D721Med (cell line): ENCODE measurements around the gene RGS11.

Source experiments
- DNase-seq: peaks from one replicate; pipeline ENCODE4 v3.0.0; 2011; ENCODE audit warnings: low spot score; ENCODE audit not compliant: insufficient read length
- FAIRE-seq: peaks from 2 replicates; lab custom pipeline; 2011; peaks lifted over from hg19 to GRCh38; lab: Jason Lieb, UNC
- TF ChIP-seq, protein P1 (sequence below): IDR thresholded peaks from 2 replicates; pipeline ENCODE4 v1.5.1; 2012; ENCODE audit warnings: mild to moderate bottlenecking, control low read depth; ENCODE audit not compliant: insufficient read depth; ENCODE audit errors: missing control alignments

RGS11 gene

DNA sequence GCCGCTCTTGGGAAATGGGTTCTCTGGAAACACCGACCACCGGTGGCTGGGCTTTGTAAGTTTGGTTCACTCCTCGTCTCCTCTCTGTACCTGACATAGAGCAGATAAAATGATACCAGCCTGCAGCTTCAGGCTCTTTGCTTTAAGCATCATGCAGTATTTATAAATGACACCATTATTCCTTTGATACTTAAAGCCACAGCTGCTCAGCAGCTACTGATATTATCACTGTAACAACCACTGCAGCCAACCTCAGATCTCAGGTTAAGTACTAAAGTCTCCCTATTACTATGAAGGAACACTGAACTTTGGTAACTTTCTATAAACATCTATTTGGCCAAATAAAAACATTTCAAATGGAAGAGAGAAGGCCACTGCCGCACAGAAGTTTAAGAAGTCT, 41.8 kb upstream of the RGS11 start:
- no peak for FAIRE-seq
- DNase-seq: no peak

DNA sequence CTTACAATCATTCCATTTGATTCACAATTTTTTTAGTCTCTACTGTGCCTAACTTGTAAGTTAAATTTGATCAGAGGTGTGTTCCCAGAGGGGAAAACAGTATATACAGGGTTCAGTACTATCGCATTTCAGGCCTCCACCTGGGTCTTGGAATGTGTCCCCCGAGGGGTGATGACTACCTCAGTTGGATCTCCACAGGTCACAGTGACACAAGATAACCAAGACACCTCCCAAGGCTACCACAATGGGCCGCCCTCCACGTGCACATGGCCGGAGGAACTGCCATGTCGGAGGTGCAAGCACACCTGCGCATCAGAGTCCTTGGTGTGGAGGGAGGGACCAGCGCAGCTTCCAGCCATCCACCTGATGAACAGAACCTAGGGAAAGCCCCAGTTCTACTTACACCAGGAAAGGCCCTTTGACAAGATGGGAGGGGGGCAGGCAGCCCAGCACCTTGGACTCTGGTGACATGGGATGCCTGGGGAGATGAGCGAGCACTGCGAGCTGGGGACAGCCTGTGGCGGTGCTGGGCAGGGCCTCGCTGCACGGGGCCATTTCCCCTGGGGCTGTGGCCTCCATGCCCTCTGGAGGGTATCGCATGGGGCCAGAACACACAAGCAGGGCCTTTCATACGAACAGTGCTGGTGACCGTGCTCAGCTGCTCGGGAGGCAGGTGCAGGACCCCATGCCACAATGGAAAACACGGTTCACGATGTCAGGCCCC, 41.2 kb upstream of the RGS11 start:
- TF ChIP-seq, protein P1, sequence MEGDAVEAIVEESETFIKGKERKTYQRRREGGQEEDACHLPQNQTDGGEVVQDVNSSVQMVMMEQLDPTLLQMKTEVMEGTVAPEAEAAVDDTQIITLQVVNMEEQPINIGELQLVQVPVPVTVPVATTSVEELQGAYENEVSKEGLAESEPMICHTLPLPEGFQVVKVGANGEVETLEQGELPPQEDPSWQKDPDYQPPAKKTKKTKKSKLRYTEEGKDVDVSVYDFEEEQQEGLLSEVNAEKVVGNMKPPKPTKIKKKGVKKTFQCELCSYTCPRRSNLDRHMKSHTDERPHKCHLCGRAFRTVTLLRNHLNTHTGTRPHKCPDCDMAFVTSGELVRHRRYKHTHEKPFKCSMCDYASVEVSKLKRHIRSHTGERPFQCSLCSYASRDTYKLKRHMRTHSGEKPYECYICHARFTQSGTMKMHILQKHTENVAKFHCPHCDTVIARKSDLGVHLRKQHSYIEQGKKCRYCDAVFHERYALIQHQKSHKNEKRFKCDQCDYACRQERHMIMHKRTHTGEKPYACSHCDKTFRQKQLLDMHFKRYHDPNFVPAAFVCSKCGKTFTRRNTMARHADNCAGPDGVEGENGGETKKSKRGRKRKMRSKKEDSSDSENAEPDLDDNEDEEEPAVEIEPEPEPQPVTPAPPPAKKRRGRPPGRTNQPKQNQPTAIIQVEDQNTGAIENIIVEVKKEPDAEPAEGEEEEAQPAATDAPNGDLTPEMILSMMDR: no peak
- DNase-seq: no peak
- FAIRE-seq: no peak

More for the DNA sequence above, 41.8 kb upstream of the RGS11 start:
- TF ChIP-seq, protein P1: no peak

DNA sequence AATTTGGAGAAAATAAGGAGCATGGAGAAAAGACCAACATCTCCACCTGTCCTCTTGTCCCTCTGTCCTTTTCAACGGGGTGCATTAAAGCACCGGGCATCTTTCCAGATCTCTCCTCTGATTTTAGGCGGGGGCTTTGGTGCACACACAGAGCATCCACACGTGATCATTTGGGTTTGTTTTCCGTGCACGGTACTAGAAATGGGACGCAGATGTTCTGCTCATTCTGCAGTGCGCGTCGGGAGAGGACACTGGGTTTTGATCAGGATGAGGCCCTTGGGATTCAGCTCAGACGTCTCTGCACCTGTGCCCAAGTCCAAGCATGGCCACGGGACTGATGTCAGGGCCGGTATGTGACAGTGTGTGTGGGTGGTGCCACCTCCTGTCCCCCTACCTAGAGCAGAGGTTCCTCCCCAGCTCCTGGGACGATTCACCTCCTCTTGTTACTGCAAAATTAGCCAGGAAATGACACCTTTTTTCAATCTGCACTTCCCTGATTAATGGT, 39.1 kb upstream of the RGS11 start:
- TF ChIP-seq, protein P1: no peak
- FAIRE-seq: no peak
- no peak for DNase-seq

DNA sequence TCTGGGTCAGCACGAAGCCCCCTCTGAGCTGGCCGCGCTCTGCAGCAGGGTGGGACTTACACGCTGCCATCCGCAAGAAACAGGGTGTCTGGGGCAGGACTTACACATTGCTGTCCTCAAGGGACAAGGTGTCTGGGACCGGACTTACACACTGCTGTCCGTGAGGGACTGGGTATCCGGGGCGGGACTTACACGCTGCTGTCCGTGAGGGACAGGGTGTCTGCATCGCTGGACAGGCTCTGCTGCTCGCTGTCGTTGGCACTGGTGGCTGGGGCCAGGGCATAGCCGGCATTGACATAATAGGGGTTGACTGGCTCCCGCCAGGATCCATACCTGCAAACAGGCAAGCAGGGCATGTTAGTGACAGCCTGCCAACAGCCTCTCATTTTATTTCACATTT, 38.6 kb upstream of the RGS11 start:
- FAIRE-seq: no peak
- DNase-seq: no peak
- TF ChIP-seq, protein P1: no peak

DNA sequence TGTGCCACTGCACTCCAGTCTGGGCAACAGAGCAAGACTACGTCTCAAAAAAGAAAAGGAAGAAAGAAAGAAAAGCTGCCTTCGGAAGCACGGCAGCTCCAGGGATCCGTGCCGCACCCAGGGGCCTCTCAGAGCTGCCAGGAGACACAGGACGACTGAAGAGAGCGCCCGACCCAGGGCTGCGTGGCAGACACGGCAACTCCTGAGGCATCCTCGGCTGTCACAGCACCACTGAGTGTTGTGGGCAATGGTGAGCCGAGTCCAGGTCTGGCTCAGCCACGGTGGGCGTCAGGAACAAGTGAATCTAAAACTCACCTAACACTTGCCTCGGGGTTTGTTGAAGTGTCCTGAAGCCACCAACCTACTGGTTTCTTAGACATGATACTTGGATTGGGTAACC, 36.0 kb upstream of the RGS11 start:
- FAIRE-seq (no peak), DNase-seq (no peak)
- TF ChIP-seq, protein P1: no peak

DNA sequence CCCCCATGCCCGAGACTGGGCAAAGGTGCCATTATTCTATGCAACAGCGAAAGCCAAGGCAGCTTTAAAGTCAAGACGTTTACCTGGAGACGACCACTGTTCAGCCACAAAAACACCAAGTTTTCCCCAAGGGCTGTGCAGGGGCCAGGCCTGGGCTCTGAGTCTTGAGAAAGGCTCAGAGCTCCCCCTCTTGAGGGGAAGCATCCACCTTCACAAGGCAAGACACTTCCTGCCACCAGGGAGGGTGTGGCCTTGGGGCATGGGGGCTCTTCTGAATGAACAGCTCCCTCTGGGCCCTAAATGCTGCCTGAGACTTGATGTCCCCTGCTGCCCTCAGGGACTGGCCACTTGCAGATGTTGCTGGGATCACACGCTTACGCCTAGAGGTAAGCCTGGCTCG, 33.7 kb upstream of the RGS11 start:
- FAIRE-seq: no peak
- no peak for DNase-seq
- TF ChIP-seq, protein P1: no peak

DNA sequence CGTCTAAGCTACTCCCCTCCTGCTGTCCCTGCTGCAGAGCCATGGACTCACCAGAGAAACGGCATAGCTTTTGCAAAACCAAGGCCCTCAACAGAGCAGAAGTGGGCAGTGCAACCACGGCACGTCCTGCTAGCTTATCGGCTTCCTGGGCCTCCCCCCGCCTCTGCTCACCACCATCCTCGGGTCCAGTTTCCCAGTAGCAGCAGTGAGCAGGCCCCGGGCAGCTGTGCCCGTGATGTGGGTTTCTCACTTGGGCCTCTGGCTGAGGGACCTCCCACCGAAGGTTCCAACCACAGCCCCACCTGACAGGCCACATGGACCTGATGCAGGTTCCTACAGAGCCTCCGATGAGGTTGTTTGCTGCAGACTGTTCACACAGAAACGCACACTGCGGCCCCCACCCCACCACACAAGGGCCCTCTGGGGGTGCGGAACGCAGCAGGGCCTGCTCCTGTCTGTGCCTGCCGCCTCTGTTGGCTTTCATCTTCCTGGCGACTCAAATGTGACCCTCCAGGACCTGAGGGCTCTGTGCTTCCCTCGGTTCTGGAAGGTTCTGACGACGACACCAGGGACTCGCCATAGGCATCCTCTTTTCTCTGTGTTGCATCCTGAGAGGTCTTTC, 32.1 kb upstream of the RGS11 start:
- TF ChIP-seq, protein P1: no peak
- no peak for FAIRE-seq
- DNase-seq: no peak
